H1 (cell line): Measurements from ENCODE around the gene LMBR1. TPM values are rescaled to one million over a fixed set of nuclear protein-coding genes. Genes with fewer than 3 reads are reported as not detected.

Experiments used
- CTCF ChIA-PET: fragments of 300-600 bp; sonication (Branson Sonifier 250); formaldehyde crosslinking; loops from one replicate; lab custom pipeline; 2021; ENCODE audit not compliant: partially characterized antibody; lab: Charles Lee
- POLR2A ChIA-PET: fragments of 300-600 bp; sonication (Branson Sonifier 250); formaldehyde crosslinking; loops from one replicate; lab custom pipeline; 2021; ENCODE audit warnings: inconsistent platforms; ENCODE audit not compliant: partially characterized antibody; lab: Charles Lee
- DNase-seq, 2 experiments: peaks; one replicate each; pipeline versions ENCODE4 v3.0.0 to v3.0.0-alpha.2; 2010 to 2022; ENCODE audit warnings: low spot score in 2 of 2, low read depth in 1 of 2, mixed read lengths in 1 of 2
- FAIRE-seq: peaks from 2 replicates; lab custom pipeline; 2011; peaks lifted over from hg19 to GRCh38; lab: Jason Lieb, UNC
- H2AFZ ChIP-seq: 2 replicates; pipeline ENCODE4 v1.8.1; 2012; ENCODE audit warnings: low read length, inconsistent platforms
- H2AK5ac ChIP-seq: 2 replicates; pipeline ENCODE4 v1.6.1; 2013; ENCODE audit warnings: low read depth, low read length
- H2BK120ac ChIP-seq: replicated peaks from 2 replicates; pipeline ENCODE3; 2013; ENCODE audit warnings: low read depth, low read length, inconsistent platforms
- H2BK12ac ChIP-seq: 2 replicates; pipeline ENCODE4 v1.6.1; 2013; ENCODE audit warnings: low read depth, low read length
- H2BK15ac ChIP-seq: 2 replicates; pipeline ENCODE4 v1.6.1; 2013; ENCODE audit warnings: low read length
- H2BK20ac ChIP-seq: 2 replicates; pipeline ENCODE4 v1.6.1; 2013; ENCODE audit warnings: low read length
- H2BK5ac ChIP-seq: 2 replicates; pipeline ENCODE4 v1.6.1; 2013; ENCODE audit warnings: low read depth, low read length
- H3K14ac ChIP-seq: 2 replicates; pipeline ENCODE4 v1.6.1; 2013; ENCODE audit warnings: inconsistent platforms; ENCODE audit not compliant: insufficient read length
- H3K18ac ChIP-seq: 2 replicates; pipeline ENCODE4 v1.6.1; 2013; ENCODE audit warnings: low read length; ENCODE audit errors: extremely low read depth
- H3K23ac ChIP-seq: 2 replicates; pipeline ENCODE4 v1.6.1; 2013; ENCODE audit warnings: inconsistent platforms; ENCODE audit not compliant: insufficient read length
- H3K23me2 ChIP-seq: 2 replicates; pipeline ENCODE4 v1.6.1; 2013; ENCODE audit warnings: low read depth, low read length
- H3K27ac ChIP-seq: 2 replicates; pipeline ENCODE4 v1.6.1; 2011; ENCODE audit warnings: low read depth, low read length, inconsistent platforms
- H3K27me3 ChIP-seq, 4 experiments: replicated peaks in 1 of 4; 1 replicate in 1 of 4; 2 replicates in 3 of 4; pipeline versions ENCODE4 v1.6.1 to v1.8.1; 2011 to 2013; ENCODE audit warnings: low read length in 3 of 4, mild to moderate bottlenecking in 3 of 4, inconsistent platforms in 2 of 4, mixed read lengths in 2 of 4, moderate library complexity in 1 of 4; ENCODE audit not compliant: control insufficient read depth in 3 of 4, insufficient read depth in 3 of 4; ENCODE audit errors: extremely low read depth in 1 of 4
- H3K36me3 ChIP-seq, 4 experiments: 2 replicates each; pipeline versions ENCODE4 v1.6.1 to v1.8.1; 2011 to 2013; ENCODE audit warnings: mild to moderate bottlenecking in 4 of 4, low read length in 3 of 4, moderate library complexity in 2 of 4, control low read depth in 1 of 4, inconsistent platforms in 1 of 4; ENCODE audit not compliant: insufficient read depth in 4 of 4, control insufficient read depth in 2 of 4
- H3K4ac ChIP-seq: replicated peaks from 2 replicates; pipeline ENCODE3; 2013; ENCODE audit warnings: low read length, low read depth, mixed read lengths, inconsistent platforms; ENCODE audit not compliant: insufficient read length
- H3K4me1 ChIP-seq, 4 experiments: replicated peaks in 1 of 4; 1 replicate in 1 of 4; 2 replicates in 3 of 4; pipeline versions ENCODE4 v1.6.1 to v1.8.1; 2011 to 2013; ENCODE audit warnings: low read length in 3 of 4, inconsistent platforms in 2 of 4, mixed read lengths in 1 of 4; ENCODE audit not compliant: insufficient read depth in 4 of 4, control insufficient read depth in 3 of 4
- H3K4me2 ChIP-seq, 2 experiments: 2 replicates each; pipeline versions ENCODE4 v1.6.1 to v1.8.1; 2011 to 2013; ENCODE audit warnings: low read depth in 2 of 2, low read length in 2 of 2, control low read depth in 1 of 2, inconsistent platforms in 1 of 2, mild to moderate bottlenecking in 1 of 2; ENCODE audit not compliant: insufficient read depth in 1 of 2
- H3K4me3 ChIP-seq, 4 experiments: fragments of 200-600, 300-600 bp in 1 of 4; sonication (generic), shearing (Covaris generic), sonication (Bioruptor Twin) in 1 of 4; 2 replicates each; pipeline versions ENCODE4 v1.5.1 to v1.8.1; 2011 to 2016; ENCODE audit warnings: low read length in 4 of 4, low read depth in 3 of 4, control low read depth in 2 of 4, inconsistent platforms in 2 of 4, mild to moderate bottlenecking in 2 of 4, mixed read lengths in 1 of 4, moderate library complexity in 1 of 4; ENCODE audit not compliant: insufficient read depth in 2 of 4; ENCODE audit errors: extremely low read depth in 1 of 4
- H3K56ac ChIP-seq: replicated peaks from 2 replicates; pipeline ENCODE3; 2013; ENCODE audit warnings: low read depth, mild to moderate bottlenecking, mixed read lengths, low read length, inconsistent platforms; ENCODE audit not compliant: insufficient read length
- H3K79me1 ChIP-seq: 2 replicates; pipeline ENCODE4 v1.6.1; 2013; ENCODE audit warnings: low read depth, low read length, control low read depth
- H3K79me2 ChIP-seq, 2 experiments: 2 replicates each; pipeline versions ENCODE4 v1.6.1 to v1.8.1; 2012 to 2013; ENCODE audit warnings: low read length in 2 of 2, mild to moderate bottlenecking in 2 of 2, inconsistent platforms in 1 of 2; ENCODE audit not compliant: insufficient read depth in 2 of 2, control insufficient read depth in 1 of 2
- H3K9ac ChIP-seq, 4 experiments: replicated peaks in 1 of 4; 1 replicate in 1 of 4; 2 replicates in 3 of 4; pipeline versions ENCODE4 v1.6.1 to v1.8.1; 2011 to 2013; ENCODE audit warnings: low read depth in 3 of 4, low read length in 3 of 4, control low read depth in 2 of 4, mild to moderate bottlenecking in 2 of 4, moderate library complexity in 2 of 4, inconsistent platforms in 1 of 4; ENCODE audit errors: extremely low read depth in 1 of 4
- H3K9me3 ChIP-seq, 2 experiments: 2 replicates each; pipeline versions ENCODE4 v1.6.1 to v1.8.1; 2012 to 2013; ENCODE audit warnings: mild to moderate bottlenecking in 2 of 2, moderate library complexity in 2 of 2, control low read depth in 1 of 2, inconsistent platforms in 1 of 2, low read depth in 1 of 2, low read length in 1 of 2, mixed read lengths in 1 of 2; ENCODE audit not compliant: insufficient read depth in 2 of 2
- H4K20me1 ChIP-seq, 2 experiments: replicated peaks in 1 of 2; 2 replicates each; pipeline versions ENCODE3 to v1.8.1; 2011 to 2013; ENCODE audit warnings: inconsistent platforms in 2 of 2, low read length in 2 of 2, mild to moderate bottlenecking in 1 of 2; ENCODE audit not compliant: insufficient read depth in 2 of 2, control insufficient read depth in 1 of 2
- H4K5ac ChIP-seq: 2 replicates; pipeline ENCODE4 v1.6.1; 2013; ENCODE audit warnings: low read length, low read depth, mixed read lengths, inconsistent platforms; ENCODE audit not compliant: insufficient read length
- H4K8ac ChIP-seq: 2 replicates; pipeline ENCODE4 v1.8.0; 2013; ENCODE audit warnings: mild to moderate bottlenecking, moderate library complexity, low read length, inconsistent platforms; ENCODE audit not compliant: insufficient read depth; ENCODE audit errors: extremely low read depth
- H4K91ac ChIP-seq: replicated peaks from 2 replicates; pipeline ENCODE3; 2013; ENCODE audit warnings: low read length, mixed read lengths, inconsistent platforms; ENCODE audit not compliant: insufficient read length
- RAD21 ChIP-seq, 2 experiments: IDR thresholded peaks in 1 of 2; conservative IDR thresholded peaks in 1 of 2; 2 replicates each; pipeline ENCODE4 v1.6.1; 2011; ENCODE audit warnings: low read depth in 2 of 2, low read length in 2 of 2, improper control_type of control experiment in 1 of 2, inconsistent platforms in 1 of 2, mild to moderate bottlenecking in 1 of 2, moderate library complexity in 1 of 2
- WGBS, 2 experiments: shearing (Covaris generic) in 1 of 2; methylation state at CpG; one replicate each; pipeline versions ENCODE4 v1.1.6 to v1.1.7; 2013 to 2015; ENCODE audit warnings: low lambda C conversion rate in 2 of 2, mixed read lengths in 2 of 2, inconsistent platforms in 1 of 2, low coverage in 1 of 2, missing lambda C conversion rate in 1 of 2; ENCODE audit not compliant: insufficient replicate concordance in 2 of 2, insufficient coverage in 1 of 2, insufficient read length in 1 of 2; ENCODE audit errors: extremely low coverage in 1 of 2, missing lambda C conversion rate in 1 of 2; 5-methylcytosine and 5-hydroxymethylcytosine counted together
- polyA plus RNA-seq, 7 experiments: library from polyadenylated mRNA; depleted of rRNA in 3 of 7; stranded (reverse) in 5 of 7; unstranded in 2 of 7; fragments of >200 nt in 5 of 7; fragments of 200-250 nt in 2 of 7; gene quantifications; 1 replicate in 5 of 7; 2 replicates in 1 of 7; 4 replicates in 1 of 7; pipeline versions ENCODE4 v1.2.1 to v1.2.3, GENCODE V29; 2011 to 2013; ENCODE audit warnings: missing spikeins in 2 of 7, mixed read lengths in 2 of 7
- total RNA-seq: library from RNA; stranded (reverse); fragmentation: NEBNext Ultra II Directional; extraction: Animal tissue kit (Norgen Biotek cat#: 25700); gene quantifications from 2 replicates; pipeline ENCODE4 v1.2.1, GENCODE V29; 2021

Gene LMBR1
- total and polyA plus RNA-seq, 2 of the 8 experiments (the other 6 are each of a cell fraction or from before 2014, with no cell fraction given): 15.1 to 70.4 TPM

- no peak overlapping the region for H2BK20ac ChIP-seq
- H3K36me3 ChIP-seq: peaks cover 0 to 2% (median 0%) of the 10 kb centered on the region in 4 experiments; a peak in 2 of 8 replicates
- no peak overlapping the region for H2AFZ ChIP-seq
- H3K27ac ChIP-seq: no peak overlapping the region
- H4K8ac ChIP-seq: no peak overlapping the region
- H3K79me1 ChIP-seq: no peaks in the 10 kb centered on the region
- no peak overlapping the region for H3K4ac ChIP-seq
- ChIA-PET POLR2A (no interaction called here), CTCF (interaction anchor here (0.5 to 1.7 kb wide), 12 partner anchors 16 to 1066 kb away, joined by 3 to 5 read pairs (median 3); no protein-coding TSS in a partner anchor)
- H3K18ac ChIP-seq: no peak overlapping the region
- H3K4me1 ChIP-seq: peaks cover 0 to 2% (median under 1%) of the 10 kb centered on the region in 4 experiments; a peak in 2 of 7 replicates
- H2BK5ac ChIP-seq: no peak overlapping the region
- no peak overlapping the region for H3K9ac ChIP-seq
- H3K9me3 ChIP-seq: no peaks in the 10 kb centered on the region
- H2BK15ac ChIP-seq: no peak overlapping the region
- H3K14ac ChIP-seq: no peak overlapping the region
- H3K4me2 ChIP-seq: no peak overlapping the region
- H2BK120ac ChIP-seq: no peak overlapping the region
- no peaks in the 10 kb centered on the region for H3K79me2 ChIP-seq
- H3K23ac ChIP-seq: no peak overlapping the region
- FAIRE-seq: no peak
- no peak overlapping the region for H2AK5ac ChIP-seq
- no peaks in the 10 kb centered on the region for H3K27me3 ChIP-seq
- WGBS, 2 experiments: 63% methylated on average over 8 of the region's 8 CpGs; no CpG with 5 or more reads in 1 of the 2 experiments
- no peak for DNase-seq
- H3K23me2 ChIP-seq: no peaks in the 10 kb centered on the region; the same call in 1 of the 2 replicates
- H4K5ac ChIP-seq: no peak overlapping the region
- no peak overlapping the region for H4K91ac ChIP-seq
- peaks cover 2 to 3% of the 10 kb centered on the region in 2 experiments for H4K20me1 ChIP-seq
- H3K4me3 ChIP-seq: no peak overlapping the region
- no peak overlapping the region for H3K56ac ChIP-seq
- no peak overlapping the region for H2BK12ac ChIP-seq
- peak; percentile 82 to 88 for TF ChIP-seq RAD21 (IDR thresholded peaks at IDR 0.05 in 1 of 2, conservative IDR thresholded peaks at IDR 0.05 in 1 of 2; ENCODE audit: low read depth in 2 of 2, low read length in 2 of 2)
These were observed 128.8 kb downstream of the LMBR1 start for GRCh38 chr7:156764016-156764669.
